GM04503 (cell line): ENCODE results near the gene BPTF.
"Not testable (repeated sequence)": the region's sequence is repeated elsewhere in the genome, so short reads cannot be mapped to it uniquely, and the experiment has no call there.

Experiments
- DNase-seq: peaks from one replicate; pipeline ENCODE4 v3.0.0-alpha.2; 2012; ENCODE audit warnings: low read depth

BPTF gene

DNA sequence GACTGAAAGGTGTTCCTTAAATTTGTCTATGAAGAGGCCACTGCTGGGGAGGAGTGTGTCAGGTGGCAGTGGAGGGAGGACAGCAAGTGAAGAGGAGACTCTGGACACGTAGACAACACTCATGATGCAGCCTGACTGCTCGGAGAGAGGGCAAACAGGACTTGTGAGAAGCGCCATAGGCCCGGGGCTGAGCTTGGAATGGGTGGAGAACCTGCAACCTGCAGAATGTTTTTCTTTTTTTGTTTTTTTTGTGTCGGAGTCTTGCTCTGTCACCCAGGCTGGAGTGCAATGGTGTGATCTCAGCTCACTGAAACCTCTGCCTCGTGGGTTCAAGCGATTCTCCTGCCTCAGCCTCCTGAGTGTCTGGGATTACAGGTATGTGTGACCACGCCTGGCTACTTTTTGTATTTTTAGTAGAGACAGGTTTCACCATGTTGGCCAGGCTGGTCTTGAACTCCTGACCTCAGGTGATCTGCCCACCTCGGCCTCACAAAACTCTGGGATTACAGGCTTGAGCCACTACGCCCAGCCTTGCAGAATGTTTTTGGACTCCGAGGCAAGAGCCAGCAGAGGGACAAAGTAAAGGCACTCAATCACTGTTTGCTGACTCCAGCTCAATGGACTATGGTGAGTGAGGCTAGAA, 189.9 kb downstream of the BPTF start:
- no peak for DNase-seq

- no peak for DNase-seq
These were observed 191.5 kb downstream of the BPTF start for GRCh38 chr17:68016838-68017237.

GRCh38 chr17:68018493-68018892, 193.2 kb downstream of the BPTF start:
- DNase-seq: not testable (repeated sequence)

- no peak for DNase-seq
These were observed 194.0 kb downstream of the BPTF start for GRCh38 chr17:68019336-68019674.

DNA sequence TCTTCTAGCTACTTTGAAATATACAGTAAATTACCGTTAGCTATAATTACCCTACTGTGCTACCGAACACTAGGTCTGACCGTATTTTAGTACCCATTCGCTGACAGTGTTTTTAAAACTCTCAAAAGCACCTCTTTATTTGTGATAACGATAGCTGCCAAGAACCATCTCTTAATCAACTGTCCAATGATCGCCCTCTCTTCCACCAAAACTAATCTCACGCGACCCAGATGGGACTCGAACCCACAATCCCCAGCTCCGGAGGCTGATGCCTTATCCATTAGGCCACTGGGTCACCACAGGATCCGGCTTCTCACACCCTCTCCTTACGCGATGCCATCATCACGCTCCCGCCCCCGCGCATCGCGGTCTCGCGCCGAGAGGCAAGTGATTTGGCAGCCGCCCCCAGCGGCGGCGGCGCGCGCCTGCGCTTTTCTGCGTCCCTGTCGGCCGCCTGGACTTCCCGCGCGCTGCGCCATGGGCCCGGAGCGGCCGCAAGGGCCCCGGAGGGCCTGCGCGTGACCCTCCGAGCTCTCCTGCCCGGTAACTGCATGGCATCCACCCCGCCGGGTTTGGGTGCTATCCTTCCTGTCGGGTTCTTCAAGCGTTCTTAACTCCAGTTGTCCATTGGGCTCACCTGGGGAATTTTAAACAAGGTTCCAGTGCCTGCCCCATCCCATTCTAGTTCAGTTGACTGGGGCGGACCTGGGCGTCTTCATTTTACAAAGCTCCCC, 194.5 kb downstream of the BPTF start:
- DNase-seq: peak; percentile 73

GRCh38 chr17:68020409-68020756, 195.1 kb downstream of the BPTF start:
- DNase-seq: no peak

DNA sequence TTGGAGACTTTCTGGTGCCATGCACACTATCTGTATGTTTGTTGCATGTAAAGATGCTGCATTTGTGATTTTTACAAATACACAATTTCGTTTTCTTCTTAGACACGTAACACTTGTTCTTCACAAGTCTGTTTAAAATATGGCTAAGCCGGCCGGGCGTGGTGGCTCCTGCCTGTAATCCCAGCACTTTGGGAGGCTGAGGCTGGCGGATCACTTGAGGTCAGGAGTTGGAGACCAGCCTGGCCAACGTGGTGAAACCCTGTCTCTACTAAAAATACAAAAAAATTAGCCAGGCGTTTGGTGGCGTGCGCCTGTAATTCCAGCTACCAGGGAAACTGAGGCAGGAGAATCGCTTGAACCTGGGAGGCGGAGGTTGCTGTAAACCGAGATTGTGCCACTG, 195.5 kb downstream of the BPTF start:
- not testable (repeated sequence) for DNase-seq

GRCh38 chr17:68021963-68022362, 196.7 kb downstream of the BPTF start:
- DNase-seq: no peak

DNA sequence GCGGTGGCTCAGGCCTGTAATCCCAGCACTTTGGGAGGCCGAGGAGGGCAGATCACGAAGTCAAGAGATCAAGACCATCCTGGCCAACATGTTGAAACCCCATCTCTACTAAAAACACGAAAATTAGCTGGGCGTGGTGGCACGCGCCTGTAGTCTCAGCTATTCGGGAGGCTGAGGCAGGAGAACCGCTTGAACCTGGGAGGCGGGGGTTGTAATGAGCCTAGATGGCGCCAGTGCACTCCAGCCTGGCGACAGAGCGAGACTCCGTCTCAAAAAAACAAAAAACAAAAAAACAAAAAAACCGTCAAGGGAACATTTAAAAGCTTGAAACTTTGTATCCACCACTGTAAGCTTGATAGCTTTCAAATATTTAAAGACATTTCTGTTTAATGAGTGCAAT, 197.2 kb downstream of the BPTF start:
- not testable (repeated sequence) for DNase-seq

DNA sequence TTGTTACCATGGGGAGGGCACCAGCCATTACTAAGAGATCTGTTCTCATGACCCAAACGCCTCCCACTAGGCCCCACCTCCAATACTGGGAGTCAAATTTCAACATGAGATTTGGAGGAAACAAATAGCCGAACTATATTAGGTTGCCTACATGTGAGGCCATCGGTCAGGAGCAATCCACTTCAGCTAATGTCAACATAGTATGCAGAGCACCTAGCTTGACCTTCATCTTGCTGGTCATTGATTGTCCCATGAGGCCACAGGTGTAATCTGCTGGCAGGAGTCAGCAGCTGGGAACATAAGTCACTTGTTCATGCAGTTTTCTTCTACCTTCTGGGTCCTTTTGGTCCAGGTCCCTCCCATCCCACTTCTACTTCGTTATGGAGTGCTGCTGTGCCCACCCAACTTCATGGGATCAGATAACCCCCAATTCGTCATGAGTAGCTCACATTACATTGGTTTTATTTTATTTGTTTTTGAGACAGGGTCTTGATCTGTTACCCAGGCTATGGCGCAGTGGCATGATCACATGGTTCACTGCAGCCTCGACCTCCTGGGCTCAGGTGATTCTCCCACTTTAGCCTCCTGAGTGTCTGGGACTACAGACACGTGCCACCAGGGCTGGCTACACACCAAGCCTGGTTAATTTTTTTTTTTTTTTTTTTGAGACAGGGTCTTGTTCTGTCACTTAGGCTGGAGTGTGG, 204.4 kb downstream of the BPTF start:
- no peak for DNase-seq
